ENCODE data around the gene RBM10. TPM values are rescaled to one million over a fixed set of nuclear protein-coding genes. Genes with fewer than 3 reads are reported as not detected.

RBM10 gene
- total and polyA plus RNA-seq, 7 donors: 18.2 to 33.8 (median 25.0) TPM

GRCh38 chrX:47197526-47197925 is 52.5 kb downstream of the RBM10 start:
- Histone ChIP-seq H3K4me1 (peaks cover 43% of the 10 kb centered on the region), H3K27me3 (ENCODE audit: insufficient read depth in 3 of 3, low read length in 2 of 3) (no peaks in the 10 kb centered on the region), H3K9me3 (no peaks in the 10 kb centered on the region), H3K36me3 (ENCODE audit: insufficient read depth in 1 of 2, low read depth in 1 of 2) (peaks cover 0 to 56% of the 10 kb centered on the region in 2 donors), H3K4me3 (peak overlapping the region; percentile 83), H3K27ac (peak overlapping the region; percentile 57)
- intact Hi-C loops (cut with DNase I): loop anchor here in 1 of 2 donors (5.0 kb wide), 1 partner anchor 185 kb away; no protein-coding TSS in a partner anchor
- WGBS, 3 donors: 21 to 55% (median 26%) methylated on average over 7 of the region's 7 CpGs
- peak in 1 of 2 donors; percentile 31 for DNase-seq
- no peak for ATAC-seq
- TF ChIP-seq CTCF (IDR thresholded peaks at IDR 0.05): no peak

- intact Hi-C loops (cut with DNase I): loop anchor here in 1 of 2 donors (5.0 kb wide), 1 partner anchor 184 kb away; no protein-coding TSS in a partner anchor
- Histone ChIP-seq H3K9me3 (no peaks in the 10 kb centered on the region), H3K27me3 (ENCODE audit: insufficient read depth in 3 of 3, low read length in 2 of 3) (no peaks in the 10 kb centered on the region), H3K4me3 (peak overlapping the region; percentile 83), H3K27ac (peak overlapping the region; percentile 57), H3K4me1 (peaks cover 40% of the 10 kb centered on the region), H3K36me3 (ENCODE audit: insufficient read depth in 1 of 2, low read depth in 1 of 2) (peaks cover 0 to 62% of the 10 kb centered on the region in 2 donors)
- no peak for ATAC-seq
- peak in 1 of 2 donors; percentile 8 for DNase-seq
- TF ChIP-seq CTCF (IDR thresholded peaks at IDR 0.05): no peak
- 60 to 77% (median 71%) methylated on average over 10 of the region's 10 CpGs for whole genome bisulfite sequencing, 3 donors
Observed at GRCh38 chrX:47198026-47198686, 53.1 kb downstream of the RBM10 start.

GRCh38 chrX:47198687-47199080 is 53.7 kb downstream of the RBM10 start:
- H3K36me3 ChIP-seq (ENCODE audit: insufficient read depth in 1 of 2, low read depth in 1 of 2): peaks cover 0 to 67% of the 10 kb centered on the region in 2 donors
- ATAC-seq: no peak
- no peak for TF ChIP-seq CTCF (IDR thresholded peaks at IDR 0.05)
- H3K27me3 ChIP-seq (ENCODE audit: insufficient read depth in 3 of 3, low read length in 2 of 3): no peaks in the 10 kb centered on the region
- WGBS, 3 donors: 41 to 77% (median 62%) methylated on average over 15 of the region's 15 CpGs
- peak overlapping the region; percentile 36 for H3K27ac ChIP-seq
- peak in 1 of 2 donors; percentile 35 for DNase-seq
- no peaks in the 10 kb centered on the region for H3K9me3 ChIP-seq
- intact Hi-C loops (cut with DNase I): loop anchor here in 1 of 2 donors (5.0 kb wide), 1 partner anchor 184 kb away; no protein-coding TSS in a partner anchor
- peak overlapping the region; percentile 83 for H3K4me3 ChIP-seq
- H3K4me1 ChIP-seq: peaks cover 39% of the 10 kb centered on the region

GRCh38 chrX:47199286-47199685 is 54.3 kb downstream of the RBM10 start:
- DNase-seq: peak in 1 of 2 donors; percentile 28
- no peaks in the 10 kb centered on the region for H3K27me3 ChIP-seq (ENCODE audit: insufficient read depth in 3 of 3, low read length in 2 of 3)
- 91 to 97% (median 94%) methylated on average over 7 to 10 of the region's 10 CpGs for WGBS, 3 donors
- intact Hi-C loops (cut with DNase I): loop anchor here in 1 of 2 donors (5.0 kb wide), 1 partner anchor 183 kb away; no protein-coding TSS in a partner anchor
- no peaks in the 10 kb centered on the region for H3K9me3 ChIP-seq
- peak overlapping the region; percentile 36 for H3K27ac ChIP-seq
- no peak for TF ChIP-seq CTCF (IDR thresholded peaks at IDR 0.05)
- peaks cover 39% of the 10 kb centered on the region for H3K4me1 ChIP-seq
- H3K36me3 ChIP-seq (ENCODE audit: insufficient read depth in 1 of 2, low read depth in 1 of 2): peaks cover 0 to 73% of the 10 kb centered on the region in 2 donors
- no peak overlapping the region for H3K4me3 ChIP-seq
- ATAC-seq: no peak
